HepG2 (cell line): ENCODE measurements around the gene ADAM15. TPM values are rescaled to one million over a fixed set of nuclear protein-coding genes. Genes with fewer than 3 reads are reported as not detected.

ENCODE experiments used
- ATAC-seq: fragments of 200-7000 bp; cut with Tn5 transposase; 3 replicates; pipeline ENCODE4 v1.9.1; 2020; ENCODE audit warnings: mild to moderate bottlenecking, moderate library complexity
- BruUV-seq: library from RNA; stranded (reverse); fragments of 400-500 nt; replicated peaks from 2 replicates; lab custom pipeline; 2021; lab: Mats Ljungman, UMichigan
- CTCF ChIA-PET: fragments of 300-600 bp; formaldehyde crosslinking; extraction: SDS; loops from one replicate; lab custom pipeline; 2021; ENCODE audit warnings: low total read pairs, inconsistent platforms, low intra/inter-chr PET ratio; lab: Yijun Ruan, JAX
- POLR2A ChIA-PET: fragments of 350-600 bp; sonication (Branson Sonifier 250); formaldehyde crosslinking; loops from one replicate; lab custom pipeline; 2020; ENCODE audit warnings: antibody characterized with exemption, inconsistent platforms; lab: Yijun Ruan, JAX
- DNase-seq: peaks from one replicate; pipeline ENCODE4 v3.0.0-alpha.2; 2015; ENCODE audit warnings: low spot score
- FAIRE-seq: peaks from 3 replicates; lab custom pipeline; 2011; peaks lifted over from hg19 to GRCh38; lab: Jason Lieb, UNC
- H2AFZ ChIP-seq: one replicate; pipeline ENCODE4 v1.6.1; 2011; ENCODE audit warnings: low read length, inconsistent platforms
- H3K27ac ChIP-seq: fragments of 300-600 bp; 3 replicates; pipeline ENCODE4 v1.8.0; 2011; ENCODE audit warnings: mixed run types, mild to moderate bottlenecking, mixed read lengths, low read length, inconsistent platforms; ENCODE audit not compliant: insufficient read depth; ENCODE audit errors: extremely low read length
- H3K27me3 ChIP-seq, 2 experiments: fragments of 200-600 bp in 1 of 2; 2 replicates in 1 of 2; 3 replicates in 1 of 2; pipeline versions ENCODE4 v1.6.0 to v1.8.0; 2011; ENCODE audit warnings: low read length in 2 of 2, mild to moderate bottlenecking in 2 of 2, moderate library complexity in 2 of 2, inconsistent platforms in 1 of 2; ENCODE audit not compliant: insufficient read depth in 2 of 2, control insufficient read depth in 1 of 2
- H3K36me3 ChIP-seq, 2 experiments: fragments of 200-600 bp in 1 of 2; replicated peaks in 1 of 2; 2 replicates in 1 of 2; 3 replicates in 1 of 2; pipeline versions ENCODE4 v1.5.1 to v1.8.0; 2011; ENCODE audit warnings: low read length in 2 of 2, inconsistent platforms in 1 of 2; ENCODE audit not compliant: insufficient read depth in 2 of 2, control insufficient read depth in 1 of 2
- H3K4me1 ChIP-seq: 2 replicates; pipeline ENCODE4 v1.5.1; 2012; ENCODE audit warnings: low read length, inconsistent platforms; ENCODE audit not compliant: insufficient read depth
- H3K4me2 ChIP-seq: 2 replicates; pipeline ENCODE4 v1.6.0; 2011; ENCODE audit warnings: low read depth, low read length, inconsistent platforms
- H3K4me3 ChIP-seq, 3 experiments: fragments of 200-600 bp in 1 of 3; sonication (generic), shearing (Covaris generic) in 1 of 3; replicated peaks in 1 of 3; 2 replicates each; pipeline ENCODE4 v1.5.1; 2011 to 2016; ENCODE audit warnings: low read length in 3 of 3, inconsistent platforms in 2 of 3, low read depth in 2 of 3, mild to moderate bottlenecking in 2 of 3, control low read depth in 1 of 3, mixed read lengths in 1 of 3; ENCODE audit not compliant: insufficient read depth in 1 of 3
- H3K79me2 ChIP-seq: one replicate; pipeline ENCODE4 v1.6.1; 2011; ENCODE audit warnings: low read length, inconsistent platforms; ENCODE audit not compliant: insufficient read depth
- H3K9ac ChIP-seq: 2 replicates; pipeline ENCODE4 v1.6.0; 2011; ENCODE audit warnings: mild to moderate bottlenecking, low read depth, low read length, inconsistent platforms; ENCODE audit not compliant: insufficient read depth
- H3K9me3 ChIP-seq: 2 replicates; pipeline ENCODE4 v1.5.1; 2012; ENCODE audit warnings: mild to moderate bottlenecking, low read length
- H4K20me1 ChIP-seq: 2 replicates; pipeline ENCODE4 v1.6.0; 2011; ENCODE audit warnings: inconsistent platforms, mild to moderate bottlenecking, low read length, moderate library complexity; ENCODE audit not compliant: insufficient read depth
- AGO2 ChIP-seq: fragments of 200-400 bp; formaldehyde crosslinking; optimal IDR thresholded peaks from 2 replicates; pipeline ENCODE3; 2017; ENCODE audit warnings: mild to moderate bottlenecking, low read depth, low read length, moderate library complexity
- CCDC6 ChIP-seq: sonication (generic); formaldehyde crosslinking; IDR thresholded peaks from 2 replicates; pipeline ENCODE4 v1.8.1; 2022; ENCODE audit warnings: mild to moderate bottlenecking, missing genetic modification reagents, moderate library complexity
- NRL ChIP-seq: sonication (generic); formaldehyde crosslinking; IDR thresholded peaks from 2 replicates; pipeline ENCODE4 v1.5.0; 2020; ENCODE audit warnings: missing genetic modification reagents, mild to moderate bottlenecking, moderate library complexity, borderline replicate concordance
- SIN3A ChIP-seq: IDR thresholded peaks from 2 replicates; pipeline ENCODE4 v1.6.1; 2011; ENCODE audit warnings: low read depth, mild to moderate bottlenecking, control low read depth, low read length, borderline replicate concordance
- ZNF652 ChIP-seq: IDR thresholded peaks from 2 replicates; pipeline ENCODE4 v1.6.1; 2016; ENCODE audit warnings: low read depth, borderline replicate concordance
- WGBS: methylation state at CpG from one replicate; pipeline ENCODE4 v1.1.6; 2017; ENCODE audit warnings: low lambda C conversion rate; 5-methylcytosine and 5-hydroxymethylcytosine counted together
- in situ Hi-C: cut with HindIII; loops from 2 replicates; pipeline ENCODE4 v1.10.0; 2017; ENCODE audit warnings: low pct_unique_long_range_greater_than_20kb; ENCODE audit not compliant: extremely low pct_ligation_motif_present
- intact Hi-C: fragments of 100-400 bp; cut with micrococcal nuclease; formaldehyde crosslinking; loops from one replicate; pipeline ENCODE4 v1.10.0; 2022; ENCODE audit not compliant: unreplicated experiment
- polyA plus RNA-seq, 8 experiments: library from polyadenylated mRNA; depleted of rRNA in 3 of 8; stranded (reverse) in 7 of 8; unstranded in 1 of 8; fragments of >200 nt; fragmentation: Illumina TruSeq in 4 of 8; extraction: Trizol in 4 of 8; gene quantifications; 2 replicates each; pipeline versions ENCODE4 v1.2.1 to v1.2.3, GENCODE V29; 2011 to 2016; ENCODE audit warnings: low read depth in 4 of 8, missing spikeins in 1 of 8, mixed read lengths in 1 of 8; ENCODE audit not compliant: insufficient read depth in 1 of 8
- total RNA-seq, 5 experiments: library from RNA; depleted of rRNA; stranded (reverse); fragments of >200 nt; fragmentation: Illumina TruSeq; extraction: Trizol; gene quantifications; 2 replicates each; pipeline ENCODE4 v1.2.3, GENCODE V29; 2016; ENCODE audit warnings: low read depth in 1 of 5
- TF ChIP-seq, protein P1 (sequence below): sonication (generic); formaldehyde crosslinking; IDR thresholded peaks from 2 replicates; pipeline ENCODE4 v1.4.0; 2020; ENCODE audit warnings: missing genetic modification reagents
- TF ChIP-seq, protein P2 (sequence below): sonication (generic); formaldehyde crosslinking; IDR thresholded peaks from 2 replicates; pipeline ENCODE4 v1.4.0; 2020; ENCODE audit warnings: missing genetic modification reagents

Gene ADAM15
- total and polyA plus RNA-seq, 2 of the 13 experiments (the other 11 are each of a cell fraction or from before 2014, with no cell fraction given): 17.9 to 25.6 TPM

DNA sequence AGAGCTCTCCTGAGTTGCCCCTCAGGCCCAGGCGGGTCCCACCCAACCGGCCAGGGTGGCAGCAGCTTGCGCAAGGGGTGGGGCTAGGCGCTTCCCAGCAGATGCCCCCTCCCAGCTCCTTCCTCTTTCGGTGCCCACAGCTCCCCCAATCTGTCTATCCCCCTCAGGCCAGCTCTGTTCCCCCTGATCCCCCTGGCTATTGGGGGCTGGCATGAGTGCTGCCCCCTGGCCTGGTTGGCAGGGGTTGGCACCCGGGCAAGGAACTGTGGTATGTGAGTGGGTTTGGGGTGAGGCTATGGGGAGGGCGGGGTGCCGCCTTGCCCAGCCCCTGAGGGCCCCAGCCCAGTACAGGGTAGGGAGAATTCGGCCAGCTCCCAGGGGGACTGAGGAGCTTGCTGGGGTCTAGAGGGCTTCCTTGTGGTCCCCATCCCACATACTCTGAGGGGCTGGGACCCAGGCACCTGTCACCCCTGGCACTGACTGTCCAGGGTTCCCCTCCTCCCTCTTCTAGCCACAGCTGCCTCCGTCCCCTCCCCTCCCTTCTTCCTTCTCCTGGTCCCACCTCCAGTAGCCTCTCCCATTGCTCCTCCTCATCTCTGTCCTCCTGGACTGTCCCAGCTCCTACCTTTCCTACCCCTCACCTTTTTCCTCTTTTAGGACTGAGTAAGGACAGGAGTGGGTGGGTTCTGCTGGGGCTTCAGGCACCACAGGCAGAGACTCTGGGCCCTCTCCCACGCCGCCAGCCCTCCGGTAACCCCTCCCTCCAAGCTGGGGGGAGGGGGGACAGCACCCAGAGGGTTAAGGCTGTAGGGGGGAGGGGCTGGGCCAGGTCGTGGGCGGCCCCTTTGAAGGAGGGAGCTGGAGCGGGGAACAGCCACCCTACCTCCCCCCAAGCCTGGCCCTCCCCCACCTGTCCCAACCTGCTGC lies 42.8 kb upstream of the ADAM15 start:
- FAIRE-seq (no peak), DNase-seq (no peak), ATAC-seq (no peak)
- 91% methylated on average over 4 of the region's 16 CpGs for WGBS
- Histone ChIP-seq H3K4me1 (peaks cover 93% of the 10 kb centered on the region), H3K4me3 (no peak overlapping the region; a peak in 1 of 6 replicates), H3K27me3 (no peaks in the 10 kb centered on the region), H3K36me3 (peaks cover 3 to 16% of the 10 kb centered on the region in 2 experiments; a peak in 3 of 5 replicates), H4K20me1 (peaks cover 10% of the 10 kb centered on the region; the same call in 1 of the 2 replicates), H3K9me3 (no peaks in the 10 kb centered on the region), H2AFZ (no peak overlapping the region)
- CTCF ChIA-PET: no interaction called here
- in situ Hi-C loops: no loop called here
- TF ChIP-seq CCDC6 (CRISPR knock-in tag): no peak
- TF ChIP-seq AGO2: peak; percentile 34
- TF ChIP-seq, protein P1, sequence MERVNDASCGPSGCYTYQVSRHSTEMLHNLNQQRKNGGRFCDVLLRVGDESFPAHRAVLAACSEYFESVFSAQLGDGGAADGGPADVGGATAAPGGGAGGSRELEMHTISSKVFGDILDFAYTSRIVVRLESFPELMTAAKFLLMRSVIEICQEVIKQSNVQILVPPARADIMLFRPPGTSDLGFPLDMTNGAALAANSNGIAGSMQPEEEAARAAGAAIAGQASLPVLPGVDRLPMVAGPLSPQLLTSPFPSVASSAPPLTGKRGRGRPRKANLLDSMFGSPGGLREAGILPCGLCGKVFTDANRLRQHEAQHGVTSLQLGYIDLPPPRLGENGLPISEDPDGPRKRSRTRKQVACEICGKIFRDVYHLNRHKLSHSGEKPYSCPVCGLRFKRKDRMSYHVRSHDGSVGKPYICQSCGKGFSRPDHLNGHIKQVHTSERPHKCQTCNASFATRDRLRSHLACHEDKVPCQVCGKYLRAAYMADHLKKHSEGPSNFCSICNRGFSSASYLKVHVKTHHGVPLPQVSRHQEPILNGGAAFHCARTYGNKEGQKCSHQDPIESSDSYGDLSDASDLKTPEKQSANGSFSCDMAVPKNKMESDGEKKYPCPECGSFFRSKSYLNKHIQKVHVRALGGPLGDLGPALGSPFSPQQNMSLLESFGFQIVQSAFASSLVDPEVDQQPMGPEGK (CRISPR knock-in tag): peak; percentile 25; the same call in 1 of the 2 replicates
- 0 out of 2 replicates have a peak, but pooled peaks have one; percentile 43 for TF ChIP-seq ZNF652
- peak; percentile 43; the same call in 1 of the 2 replicates for TF ChIP-seq NRL (CRISPR knock-in tag)
- TF ChIP-seq SIN3A: no peak
- TF ChIP-seq, protein P2, sequence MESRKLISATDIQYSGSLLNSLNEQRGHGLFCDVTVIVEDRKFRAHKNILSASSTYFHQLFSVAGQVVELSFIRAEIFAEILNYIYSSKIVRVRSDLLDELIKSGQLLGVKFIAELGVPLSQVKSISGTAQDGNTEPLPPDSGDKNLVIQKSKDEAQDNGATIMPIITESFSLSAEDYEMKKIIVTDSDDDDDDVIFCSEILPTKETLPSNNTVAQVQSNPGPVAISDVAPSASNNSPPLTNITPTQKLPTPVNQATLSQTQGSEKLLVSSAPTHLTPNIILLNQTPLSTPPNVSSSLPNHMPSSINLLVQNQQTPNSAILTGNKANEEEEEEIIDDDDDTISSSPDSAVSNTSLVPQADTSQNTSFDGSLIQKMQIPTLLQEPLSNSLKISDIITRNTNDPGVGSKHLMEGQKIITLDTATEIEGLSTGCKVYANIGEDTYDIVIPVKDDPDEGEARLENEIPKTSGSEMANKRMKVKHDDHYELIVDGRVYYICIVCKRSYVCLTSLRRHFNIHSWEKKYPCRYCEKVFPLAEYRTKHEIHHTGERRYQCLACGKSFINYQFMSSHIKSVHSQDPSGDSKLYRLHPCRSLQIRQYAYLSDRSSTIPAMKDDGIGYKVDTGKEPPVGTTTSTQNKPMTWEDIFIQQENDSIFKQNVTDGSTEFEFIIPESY (CRISPR knock-in tag): 0 out of 2 replicates have a peak, but pooled peaks have one; percentile 8
- TF ChIP-seq, all 625 proteins: peak for 5
- POLR2A ChIA-PET: interaction anchor here (0.8 to 0.9 kb wide), 2 partner anchors 9 kb away, joined by 3 read pairs; no protein-coding TSS in a partner anchor
- intact Hi-C loops: no loop called here
- BruUV-seq: no TSS peak
- peak overlapping the region; percentile 30 for H3K27ac ChIP-seq
- H3K9ac ChIP-seq: peak overlapping the region; percentile 10; the same call in 1 of the 2 replicates
- H3K4me2 ChIP-seq: no peak overlapping the region
- peaks cover 41% of the 10 kb centered on the region for H3K79me2 ChIP-seq
